Small intestine (tissue), 7 donors: ENCODE measurements around the gene GRHPR. TPM values are rescaled to one million over a fixed set of nuclear protein-coding genes. Genes with fewer than 3 reads are reported as not detected.
"Not testable (repeated sequence)": the region's sequence is repeated elsewhere in the genome, so short reads cannot be mapped to it uniquely, and the experiment has no call there.

ENCODE experiments used
- DNase-seq, 2 donors: peaks; one replicate each; pipeline versions ENCODE4 v3.0.0 to v3.0.0-alpha.2; 2013
- FAIRE-seq: peaks from 2 replicates; lab custom pipeline; 2012; peaks lifted over from hg19 to GRCh38; lab: Jason Lieb, UNC
- H3K27ac ChIP-seq, 3 donors: one replicate each; pipeline ENCODE4 v1.5.1; 2013; ENCODE audit warnings: low read length in 2 of 3, mild to moderate bottlenecking in 2 of 3, control low read depth in 1 of 3, inconsistent platforms in 1 of 3, low read depth in 1 of 3, moderate library complexity in 1 of 3
- H3K27me3 ChIP-seq, 3 donors: one replicate each; pipeline ENCODE4 v1.6.1; 2013; ENCODE audit warnings: low read length in 3 of 3, inconsistent platforms in 1 of 3; ENCODE audit not compliant: control insufficient read depth in 3 of 3, insufficient read depth in 3 of 3
- H3K36me3 ChIP-seq, 3 donors: one replicate each; pipeline ENCODE4 v1.6.1; 2013; ENCODE audit warnings: low read length in 3 of 3, inconsistent platforms in 1 of 3, low read depth in 1 of 3, mild to moderate bottlenecking in 1 of 3, moderate library complexity in 1 of 3; ENCODE audit not compliant: control insufficient read depth in 3 of 3, insufficient read depth in 2 of 3
- H3K4me1 ChIP-seq, 3 donors: one replicate each; pipeline ENCODE4 v1.6.1; 2013; ENCODE audit warnings: low read length in 2 of 3, inconsistent platforms in 1 of 3, low read depth in 1 of 3, mild to moderate bottlenecking in 1 of 3, moderate library complexity in 1 of 3; ENCODE audit not compliant: control insufficient read depth in 3 of 3, insufficient read depth in 2 of 3
- H3K4me3 ChIP-seq, 3 donors: one replicate each; pipeline ENCODE4 v1.5.1; 2013; ENCODE audit warnings: low read length in 3 of 3, control low read depth in 1 of 3, inconsistent platforms in 1 of 3, low read depth in 1 of 3, mild to moderate bottlenecking in 1 of 3, moderate library complexity in 1 of 3
- H3K9me3 ChIP-seq, 2 donors: one replicate each; pipeline ENCODE4 v1.6.1; 2013; ENCODE audit warnings: low read depth in 1 of 2, low read length in 1 of 2; ENCODE audit not compliant: control insufficient read depth in 2 of 2, insufficient read depth in 1 of 2
- WGBS, 3 donors: extraction: QIAGEN DNeasy Blood & Tissue Kit; methylation state at CpG; one replicate each; pipeline ENCODE4 v1.1.7; 2013; 5-methylcytosine and 5-hydroxymethylcytosine counted together
- polyA plus RNA-seq, 4 donors: library from polyadenylated mRNA; stranded (reverse) in 3 of 4; unstranded in 1 of 4; fragments of 200-250 nt in 3 of 4; fragments of 120-200 nt in 1 of 4; gene quantifications; one replicate each; pipeline versions ENCODE4 v1.2.1 to v1.2.3, GENCODE V29; 2013
- donor health status: healthy with polysubstance abuse.
- donor health status: control.
- donor health status: control.
- donor health status: Bipolar disorder and iron deficiency.
- donor health status: healthy.

The GRHPR gene
- polyA plus RNA-seq, 4 donors = 103 to 134 (median 123) TPM

DNA sequence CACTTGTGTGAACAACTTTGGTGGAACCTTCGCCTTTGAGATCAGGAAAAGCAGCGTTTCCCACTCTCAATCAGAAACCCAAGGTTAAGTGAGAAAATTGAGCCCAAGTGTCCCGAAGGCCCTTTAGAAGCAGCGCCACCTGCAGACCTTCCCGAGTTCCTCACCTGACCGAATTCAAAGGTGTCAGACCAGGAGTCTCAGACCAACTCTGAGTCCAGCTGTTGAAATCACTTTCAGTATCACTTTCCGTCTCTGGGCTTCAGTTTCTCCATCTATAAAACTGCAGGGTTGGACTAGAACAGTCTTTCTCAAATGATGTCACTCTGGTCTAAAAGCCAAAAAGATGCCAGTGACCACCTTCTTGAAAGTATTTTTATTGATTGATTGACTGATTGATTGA, 31.7 kb upstream of the GRHPR start:
- Histone ChIP-seq H3K4me3 (no peak overlapping the region), H3K4me1 (no peaks in the 10 kb centered on the region), H3K9me3 (no peaks in the 10 kb centered on the region), H3K36me3 (no peaks in the 10 kb centered on the region), H3K27me3 (no peaks in the 10 kb centered on the region), H3K27ac (no peak overlapping the region)
- FAIRE-seq (no peak), DNase-seq (peak; percentile 54 to 78)
- WGBS, 3 donors = 16 to 26% (median 21%) methylated on average over 7 of the region's 7 CpGs

DNA sequence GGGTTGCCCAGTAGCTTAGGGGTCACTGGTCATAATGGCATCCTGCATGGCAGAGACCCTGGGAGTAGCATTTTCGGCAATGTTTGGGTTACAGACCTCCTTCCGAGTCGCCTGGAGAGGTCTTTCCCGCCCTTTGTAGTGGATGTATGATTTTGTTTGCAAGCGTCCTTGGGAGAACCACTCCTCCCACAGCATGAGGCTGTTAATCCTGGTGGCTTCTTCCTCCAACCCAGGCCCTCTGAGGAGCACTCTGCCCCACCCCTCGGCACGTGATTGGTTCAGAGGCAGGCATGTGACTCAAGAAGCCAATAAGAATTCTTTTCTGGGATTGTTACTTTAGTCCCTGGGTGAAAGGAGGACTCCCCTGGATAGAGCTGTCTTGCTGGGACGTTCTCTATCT, 30.2 kb upstream of the GRHPR start:
- Histone ChIP-seq H3K27me3 (no peaks in the 10 kb centered on the region), H3K4me1 (no peaks in the 10 kb centered on the region), H3K36me3 (no peaks in the 10 kb centered on the region), H3K9me3 (no peaks in the 10 kb centered on the region), H3K4me3 (no peak overlapping the region), H3K27ac (no peak overlapping the region)
- 81 to 91% (median 88%) methylated on average over 8 of the region's 8 CpGs for WGBS, 3 donors
- DNase-seq (no peak), FAIRE-seq (no peak)

DNA sequence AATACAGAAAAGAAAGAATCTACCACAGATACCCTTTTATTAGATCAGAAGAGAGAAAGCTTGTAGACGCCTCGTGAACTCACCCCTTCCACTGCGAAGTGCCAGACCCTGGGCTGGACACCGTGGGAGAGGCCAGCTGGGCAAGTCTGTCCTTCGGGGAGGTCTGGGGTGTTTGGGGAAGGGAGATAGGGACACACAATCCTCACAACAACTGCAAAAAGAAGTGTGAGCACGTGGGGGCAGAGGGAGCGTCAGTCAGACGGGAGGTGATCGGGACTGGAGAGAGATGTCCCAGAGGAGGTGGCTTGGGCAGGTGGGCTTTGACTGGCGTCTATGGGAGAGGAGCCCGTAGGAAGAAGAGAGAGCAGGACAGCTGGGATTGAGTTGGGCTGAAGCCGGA, 27.3 kb upstream of the GRHPR start:
- Histone ChIP-seq H3K4me1 (no peaks in the 10 kb centered on the region), H3K27ac (no peak overlapping the region)
- no peak for FAIRE-seq

DNA sequence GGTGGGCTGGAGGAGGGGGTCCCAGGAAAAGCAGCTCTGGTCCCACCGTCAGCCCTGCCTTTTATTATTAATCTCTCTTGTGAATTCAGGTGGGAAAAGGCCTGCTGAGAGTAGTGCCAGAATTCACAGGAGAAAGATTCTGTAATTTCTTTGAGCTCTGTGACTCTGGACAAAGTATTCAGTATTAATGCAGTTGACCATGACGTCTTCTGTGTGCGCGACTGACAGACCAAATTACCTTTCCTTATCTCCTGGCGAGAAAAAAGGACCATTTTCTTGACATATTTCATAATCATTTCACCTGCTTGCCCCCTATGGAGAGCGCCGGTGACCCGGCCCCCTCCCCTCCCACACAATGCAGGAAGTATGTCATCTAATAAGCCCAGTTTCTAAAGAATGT, 26.8 kb upstream of the GRHPR start:
- no peak overlapping the region for H3K4me3 ChIP-seq

More for the DNA sequence above, 27.3 kb upstream of the GRHPR start:
- no peaks in the 10 kb centered on the region for H3K27me3 ChIP-seq
- DNase-seq = no peak
- H3K9me3 ChIP-seq = no peaks in the 10 kb centered on the region
- H3K4me3 ChIP-seq = no peak overlapping the region
- WGBS, 3 donors = 69 to 70% (median 70%) methylated on average over 12 of the region's 12 CpGs
- no peaks in the 10 kb centered on the region for H3K36me3 ChIP-seq

DNA sequence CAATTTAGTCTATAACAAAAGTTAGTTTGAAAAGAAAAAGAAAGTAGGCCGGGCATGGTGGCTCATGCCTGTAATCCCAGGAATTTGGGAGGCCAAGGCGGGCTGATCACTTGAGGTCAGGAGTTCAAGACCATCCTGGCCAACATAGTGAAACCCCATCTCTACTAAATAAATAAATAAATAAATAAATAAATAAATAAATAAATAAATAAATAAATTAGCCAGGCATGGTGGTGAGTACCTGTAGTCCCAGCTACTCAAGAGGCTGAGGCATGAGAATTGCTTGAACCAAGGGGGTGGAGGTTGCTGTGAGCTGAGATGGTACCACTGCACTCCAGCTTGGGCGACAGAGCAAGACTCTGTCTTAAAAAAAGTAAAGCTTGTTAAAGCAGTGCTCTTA, 24.5 kb upstream of the GRHPR start:
- not testable (repeated sequence) for H3K27me3 ChIP-seq, H3K4me1 ChIP-seq, FAIRE-seq, H3K9me3 ChIP-seq, H3K27ac ChIP-seq, H3K36me3 ChIP-seq, DNase-seq, H3K4me3 ChIP-seq
- 92 to 95% (median 92%) methylated on average over 3 of the region's 3 CpGs for whole genome bisulfite sequencing, 3 donors

More for the DNA sequence above, 26.8 kb upstream of the GRHPR start:
- Histone ChIP-seq H3K9me3 (no peaks in the 10 kb centered on the region), H3K27ac (no peak overlapping the region), H3K27me3 (no peaks in the 10 kb centered on the region), H3K4me1 (no peaks in the 10 kb centered on the region), H3K36me3 (no peaks in the 10 kb centered on the region)
- FAIRE-seq = no peak
- WGBS, 3 donors = 66 to 76% (median 76%) methylated on average over 8 of the region's 8 CpGs
- no peak for DNase-seq

DNA sequence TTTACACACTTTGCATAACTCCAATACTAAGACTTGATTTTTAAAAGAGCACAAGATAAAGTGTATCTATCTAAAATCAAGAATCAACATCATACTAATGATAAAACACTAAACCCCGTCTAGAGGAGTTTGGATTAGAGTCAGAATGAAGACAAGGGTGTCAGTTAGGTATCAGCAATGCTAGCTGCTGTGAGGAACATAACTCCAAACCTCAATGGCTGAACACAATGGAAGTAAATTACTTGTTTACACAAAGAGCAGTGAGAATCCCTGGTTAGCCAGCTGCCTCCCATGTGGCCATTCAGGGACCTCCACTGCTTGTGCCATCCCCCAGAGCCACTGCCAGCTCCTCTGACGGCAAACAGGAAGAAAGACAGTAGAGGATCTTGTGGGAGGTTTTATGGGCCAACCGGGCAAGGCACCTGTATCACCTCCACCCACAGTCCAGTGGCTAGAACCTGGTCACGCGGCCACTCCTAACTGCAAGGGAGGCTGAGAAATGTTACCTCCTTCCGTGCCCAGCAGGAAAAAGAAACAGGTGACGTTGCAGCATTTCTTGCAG, 24.0 kb upstream of the GRHPR start:
- DNase-seq (no peak), FAIRE-seq (no peak)
- Histone ChIP-seq H3K36me3 (no peaks in the 10 kb centered on the region), H3K4me3 (no peak overlapping the region), H3K27me3 (no peaks in the 10 kb centered on the region), H3K27ac (no peak overlapping the region), H3K9me3 (no peaks in the 10 kb centered on the region), H3K4me1 (no peaks in the 10 kb centered on the region)
- 72 to 88% (median 79%) methylated on average over 7 of the region's 7 CpGs for whole genome bisulfite sequencing, 3 donors

DNA sequence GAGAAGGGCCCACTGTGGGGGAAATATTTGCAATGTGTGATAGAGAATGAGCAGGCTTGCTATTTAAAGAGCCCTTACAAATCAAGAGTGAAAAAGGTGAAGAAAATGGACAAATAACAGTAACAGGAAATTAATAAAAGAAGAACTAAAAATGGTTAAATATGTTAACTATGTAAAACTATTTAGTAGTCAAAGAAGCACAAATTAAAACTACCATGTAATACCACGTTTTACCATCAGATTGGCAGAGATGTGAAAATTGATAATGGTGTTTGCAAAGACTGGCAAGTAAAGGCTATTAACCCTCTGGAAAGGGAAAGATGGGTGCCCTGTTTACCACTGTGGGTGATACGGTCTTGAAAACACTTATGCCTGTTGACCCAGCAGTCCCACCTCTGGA, 23.2 kb upstream of the GRHPR start:
- Histone ChIP-seq H3K27me3 (no peaks in the 10 kb centered on the region), H3K4me3 (no peak overlapping the region), H3K4me1 (no peaks in the 10 kb centered on the region), H3K36me3 (no peaks in the 10 kb centered on the region), H3K27ac (no peak overlapping the region), H3K9me3 (no peaks in the 10 kb centered on the region)
- FAIRE-seq (no peak), DNase-seq (no peak)
- WGBS, 3 donors = 59 to 72% (median 60%) methylated on average over 2 of the region's 2 CpGs

GRCh38 chr9:37404590-37404989, 17.9 kb upstream of the GRHPR start:
- WGBS, 3 donors = 91 to 94% (median 92%) methylated on average over 9 of the region's 9 CpGs

DNA sequence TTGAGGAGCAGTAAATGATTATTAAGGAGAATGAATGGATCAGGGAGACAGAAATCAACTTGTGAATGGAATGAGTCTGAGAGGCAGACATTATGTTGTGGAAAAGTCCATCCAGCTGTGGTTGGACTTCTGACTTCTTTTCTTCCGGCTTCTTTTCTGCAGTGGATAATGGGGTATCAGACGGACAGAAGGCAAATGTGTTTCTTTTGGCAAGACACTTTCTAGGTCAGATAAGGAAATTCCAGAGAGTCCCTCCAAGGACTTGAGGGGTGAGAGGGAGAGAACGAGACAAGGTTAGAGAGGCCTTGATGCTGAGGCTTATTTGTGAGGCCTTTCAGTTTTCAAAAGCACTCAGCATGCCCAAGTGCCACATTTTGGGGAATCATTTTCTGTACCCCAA, 17.1 kb upstream of the GRHPR start:
- WGBS, 3 donors = 80 to 88% (median 80%) methylated on average over 3 of the region's 3 CpGs
- FAIRE-seq = no peak
- no peaks in the 10 kb centered on the region for H3K9me3 ChIP-seq

More at GRCh38 chr9:37404590-37404989, 17.9 kb upstream of the GRHPR start:
- H3K36me3 ChIP-seq = no peaks in the 10 kb centered on the region
- no peaks in the 10 kb centered on the region for H3K9me3 ChIP-seq
- DNase-seq (no peak), FAIRE-seq (no peak)
- no peaks in the 10 kb centered on the region for H3K27me3 ChIP-seq
- no peak overlapping the region for H3K27ac ChIP-seq
- no peaks in the 10 kb centered on the region for H3K4me1 ChIP-seq
- H3K4me3 ChIP-seq = no peak overlapping the region

More for the DNA sequence above, 17.1 kb upstream of the GRHPR start:
- Histone ChIP-seq H3K27ac (no peak overlapping the region), H3K4me3 (no peak overlapping the region), H3K36me3 (no peaks in the 10 kb centered on the region), H3K4me1 (no peaks in the 10 kb centered on the region), H3K27me3 (no peaks in the 10 kb centered on the region)
- DNase-seq = no peak
